Measurements from ENCODE around the gene RNF135.

DNA sequence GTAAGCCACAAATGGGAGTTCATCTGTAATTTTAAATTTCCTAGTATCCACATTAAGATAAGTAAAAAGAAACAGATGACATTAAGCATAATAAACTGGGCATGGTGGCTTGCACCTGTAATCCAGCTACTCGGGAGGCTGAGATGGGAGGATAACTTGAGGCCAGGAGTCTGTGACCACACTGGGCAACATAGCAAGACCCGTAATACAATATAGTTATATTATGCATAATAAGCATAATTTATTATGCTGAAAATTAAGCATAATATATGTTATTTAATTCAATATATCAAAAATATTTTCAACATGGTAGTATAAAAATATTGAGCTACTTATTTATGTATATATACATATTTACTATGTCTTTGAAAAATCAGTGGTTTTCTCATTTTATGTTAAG is 48.2 kb downstream of the RNF135 start:
- TF ChIP-seq GATA2 (IDR thresholded peaks at IDR 0.05; ENCODE audit: low read depth, low read length) (no peak), GATA3 (IDR thresholded peaks at IDR 0.05; ENCODE audit: low read depth, low read length) (no peak)

Measured in SH-SY5Y (cell line).